Tibial artery (tissue), 4 donors: ENCODE results near the gene FBXO21.
"Not testable (repeated sequence)": the region's sequence is repeated elsewhere in the genome, so short reads cannot be mapped to it uniquely, and the experiment has no call there.

ENCODE experiments used
- DNase-seq, 2 donors: peaks; one replicate each; pipeline ENCODE4 v3.0.0-alpha.2; 2019
- H3K27ac ChIP-seq, 2 donors: fragments of 200-600 bp; sonication (generic) in 1 of 2; 1 replicate in 1 of 2; 2 replicates in 1 of 2; pipeline ENCODE4 v1.5.1; 2018 to 2019; ENCODE audit warnings: mild to moderate bottlenecking in 1 of 2
- H3K27me3 ChIP-seq, 2 donors: fragments of 200-600 bp; sonication (generic) in 1 of 2; one replicate each; pipeline versions ENCODE4 v1.5.1 to v1.6.0; 2016 to 2019
- H3K36me3 ChIP-seq, 3 donors: fragments of 200-600 bp; sonication (generic) in 2 of 3; one replicate each; pipeline ENCODE4 v1.5.1; 2016 to 2019; ENCODE audit warnings: mild to moderate bottlenecking in 2 of 3
- H3K4me1 ChIP-seq, 4 donors: fragments of 200-600 bp; sonication (generic) in 2 of 4; 1 replicate in 3 of 4; 2 replicates in 1 of 4; pipeline ENCODE4 v1.5.1; 2016 to 2019
- H3K4me3 ChIP-seq, 2 donors: fragments of 200-600 bp; sonication (generic) in 1 of 2; 1 replicate in 1 of 2; 2 replicates in 1 of 2; pipeline ENCODE4 v1.5.1; 2018 to 2019; ENCODE audit warnings: mild to moderate bottlenecking in 2 of 2
- H3K9me3 ChIP-seq, 3 donors: fragments of 200-600 bp; sonication (generic) in 1 of 3; one replicate each; pipeline ENCODE4 v1.5.1; 2016 to 2019
- intact Hi-C: fragments of 100-400 bp; cut with DNase I; formaldehyde crosslinking; loops from one replicate; pipeline ENCODE4 v1.15.0; 2023; ENCODE audit warnings: low total_unique reads
- TF ChIP-seq, protein P1 (sequence below), 2 experiments: fragments of 200-600 bp in 1 of 2; fragments of 450-650 bp in 1 of 2; IDR thresholded peaks; one replicate each; pipeline ENCODE4 v1.5.1; 2017 to 2019; ENCODE audit warnings: antibody characterized with exemption in 2 of 2, mild to moderate bottlenecking in 1 of 2, moderate library complexity in 1 of 2

FBXO21 gene

DNA sequence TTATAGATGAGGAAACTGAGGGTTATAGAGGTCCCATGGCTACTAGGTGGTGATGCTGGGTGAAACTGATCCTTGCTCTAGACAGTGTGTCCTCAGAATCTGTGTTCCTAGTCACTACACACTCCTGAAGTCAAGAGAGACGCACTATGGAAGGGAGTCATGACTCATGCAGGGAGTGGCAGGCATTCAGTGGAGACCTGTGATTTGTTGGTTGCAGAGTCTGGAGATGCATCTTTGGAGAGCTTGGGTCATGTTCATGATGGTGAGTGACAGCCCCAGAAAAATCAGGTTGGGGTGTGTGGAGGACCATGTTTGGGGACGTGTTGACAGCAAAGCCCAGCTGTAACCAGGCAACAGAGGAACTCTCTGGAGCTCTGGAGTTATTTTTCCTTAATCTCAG is 38.0 kb upstream of the FBXO21 start:
- no peak overlapping the region for H3K27ac ChIP-seq
- DNase-seq, result no peak
- H3K4me1 ChIP-seq, result no peaks in the 10 kb centered on the region
- TF ChIP-seq, protein P1, sequence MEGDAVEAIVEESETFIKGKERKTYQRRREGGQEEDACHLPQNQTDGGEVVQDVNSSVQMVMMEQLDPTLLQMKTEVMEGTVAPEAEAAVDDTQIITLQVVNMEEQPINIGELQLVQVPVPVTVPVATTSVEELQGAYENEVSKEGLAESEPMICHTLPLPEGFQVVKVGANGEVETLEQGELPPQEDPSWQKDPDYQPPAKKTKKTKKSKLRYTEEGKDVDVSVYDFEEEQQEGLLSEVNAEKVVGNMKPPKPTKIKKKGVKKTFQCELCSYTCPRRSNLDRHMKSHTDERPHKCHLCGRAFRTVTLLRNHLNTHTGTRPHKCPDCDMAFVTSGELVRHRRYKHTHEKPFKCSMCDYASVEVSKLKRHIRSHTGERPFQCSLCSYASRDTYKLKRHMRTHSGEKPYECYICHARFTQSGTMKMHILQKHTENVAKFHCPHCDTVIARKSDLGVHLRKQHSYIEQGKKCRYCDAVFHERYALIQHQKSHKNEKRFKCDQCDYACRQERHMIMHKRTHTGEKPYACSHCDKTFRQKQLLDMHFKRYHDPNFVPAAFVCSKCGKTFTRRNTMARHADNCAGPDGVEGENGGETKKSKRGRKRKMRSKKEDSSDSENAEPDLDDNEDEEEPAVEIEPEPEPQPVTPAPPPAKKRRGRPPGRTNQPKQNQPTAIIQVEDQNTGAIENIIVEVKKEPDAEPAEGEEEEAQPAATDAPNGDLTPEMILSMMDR (IDR thresholded peaks at IDR 0.05), result no peak
- intact Hi-C loops, result no loop called here
- H3K36me3 ChIP-seq, result no peaks in the 10 kb centered on the region
- no peaks in the 10 kb centered on the region for H3K9me3 ChIP-seq
- peaks cover 0 to 18% of the 10 kb centered on the region in 2 donors for H3K27me3 ChIP-seq
- no peak overlapping the region for H3K4me3 ChIP-seq

DNA sequence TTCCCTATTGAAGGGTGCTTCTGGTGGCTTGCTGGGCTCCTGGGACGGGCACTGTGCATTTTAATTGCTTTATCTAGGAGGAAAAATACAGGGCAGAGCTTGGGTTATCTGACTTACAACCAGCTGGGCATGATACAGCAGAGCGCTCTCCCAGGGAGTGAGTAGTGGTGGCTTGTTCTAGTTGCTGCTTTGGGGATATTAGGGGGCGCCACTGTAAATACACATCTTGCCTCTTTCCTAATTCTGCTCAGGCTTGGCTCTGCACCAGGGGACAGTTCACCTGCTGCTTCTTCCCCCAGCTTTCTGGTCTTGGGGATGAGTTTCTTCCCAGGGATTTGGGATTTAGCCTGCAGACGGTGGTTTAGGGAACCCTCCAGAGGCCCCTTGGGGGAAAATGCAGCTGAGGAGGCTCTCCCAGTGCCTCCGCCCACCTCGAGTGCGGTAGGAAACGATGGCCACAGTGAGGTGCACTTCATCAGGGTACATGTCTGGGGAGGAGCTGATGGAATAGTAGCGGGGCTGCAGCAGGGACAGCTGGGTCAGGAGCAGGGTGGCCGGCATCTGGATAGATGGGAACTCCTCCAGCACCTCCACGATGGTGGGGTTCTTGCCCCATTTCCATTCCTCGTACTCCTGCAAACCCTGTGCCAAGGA is 36.9 kb upstream of the FBXO21 start:
- TF ChIP-seq, protein P1 (IDR thresholded peaks at IDR 0.05), result no peak
- H3K4me3 ChIP-seq, result no peak overlapping the region
- H3K36me3 ChIP-seq, result no peaks in the 10 kb centered on the region
- no peak for DNase-seq
- H3K9me3 ChIP-seq, result no peaks in the 10 kb centered on the region
- H3K27ac ChIP-seq, result no peak overlapping the region
- intact Hi-C loops, result no loop called here
- peaks cover 0 to 16% of the 10 kb centered on the region in 2 donors for H3K27me3 ChIP-seq
- no peaks in the 10 kb centered on the region for H3K4me1 ChIP-seq

DNA sequence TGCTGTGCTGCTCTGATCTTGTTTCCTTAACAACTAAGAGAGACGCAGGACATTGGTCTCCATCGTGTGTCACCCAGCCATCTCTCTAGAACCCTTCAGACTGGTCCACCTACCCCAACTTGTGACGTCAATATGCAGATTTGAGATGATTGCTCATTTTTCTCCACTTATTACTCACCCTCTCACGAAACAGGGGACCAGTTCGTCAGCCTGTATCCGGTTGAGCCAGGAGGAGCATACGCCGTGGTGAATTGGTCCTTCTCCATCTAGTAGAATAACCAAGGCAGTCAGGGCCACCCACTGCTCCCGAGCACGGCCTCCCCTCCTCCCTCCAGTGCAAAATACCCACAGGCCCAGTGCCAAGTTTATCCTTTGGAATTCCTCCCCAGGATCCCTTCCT is 36.2 kb upstream of the FBXO21 start:
- intact Hi-C loops, result no loop called here
- H3K27ac ChIP-seq, result no peak overlapping the region
- H3K36me3 ChIP-seq, result no peaks in the 10 kb centered on the region
- no peak for DNase-seq
- no peaks in the 10 kb centered on the region for H3K9me3 ChIP-seq
- TF ChIP-seq, protein P1 (IDR thresholded peaks at IDR 0.05), result no peak
- H3K4me3 ChIP-seq, result no peak overlapping the region
- H3K27me3 ChIP-seq, result peaks cover 0 to 14% of the 10 kb centered on the region in 2 donors
- no peaks in the 10 kb centered on the region for H3K4me1 ChIP-seq

DNA sequence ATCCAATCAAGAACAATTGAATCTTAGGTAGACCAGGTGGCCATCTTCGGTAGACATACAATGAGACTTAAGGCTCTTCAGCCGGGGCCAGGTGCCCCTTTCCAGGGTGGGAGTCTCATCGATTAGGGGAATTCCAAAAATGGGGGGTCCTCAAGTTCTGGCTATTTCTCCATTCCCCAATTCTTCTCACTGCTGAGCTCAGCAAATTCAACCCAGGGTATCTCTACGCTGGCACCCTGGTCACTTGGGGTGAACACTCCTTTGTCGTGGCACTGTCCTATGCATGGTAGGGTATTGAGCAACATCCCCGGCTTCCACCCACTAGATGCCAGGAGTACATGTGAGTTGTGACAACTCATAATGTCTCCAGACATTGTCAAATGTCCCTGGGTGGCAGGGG is 34.9 kb upstream of the FBXO21 start:
- no peak for DNase-seq
- peaks cover 0 to 19% of the 10 kb centered on the region in 2 donors for H3K27me3 ChIP-seq
- H3K27ac ChIP-seq, result no peak overlapping the region
- no peak overlapping the region for H3K4me3 ChIP-seq
- no peaks in the 10 kb centered on the region for H3K9me3 ChIP-seq
- H3K36me3 ChIP-seq, result no peaks in the 10 kb centered on the region
- TF ChIP-seq, protein P1 (IDR thresholded peaks at IDR 0.05), result no peak
- H3K4me1 ChIP-seq, result no peaks in the 10 kb centered on the region
- intact Hi-C loops, result no loop called here

DNA sequence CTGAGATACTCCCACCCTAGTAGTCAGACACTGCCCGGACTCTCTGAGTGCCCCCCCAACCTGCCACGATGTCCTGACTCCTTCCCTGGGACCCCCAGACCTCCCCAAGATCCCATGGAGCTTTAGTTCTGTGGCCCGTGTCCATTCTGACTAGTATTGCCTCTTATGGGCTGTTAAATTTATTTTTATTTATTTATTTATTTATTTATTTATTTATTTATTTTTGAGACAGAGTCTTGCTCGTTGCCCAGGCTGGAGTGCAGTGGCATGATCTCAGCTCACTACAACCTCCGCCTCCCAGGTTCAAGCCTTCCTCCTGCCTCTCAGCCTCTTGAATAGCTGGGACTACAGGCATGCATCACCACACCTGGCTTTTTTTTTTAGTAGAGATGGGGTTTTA is 30.7 kb upstream of the FBXO21 start:
- H3K4me1 ChIP-seq, intact Hi-C loops, DNase-seq, H3K36me3 ChIP-seq, H3K9me3 ChIP-seq, H3K27ac ChIP-seq, H3K4me3 ChIP-seq: not testable (repeated sequence)
- H3K27me3 ChIP-seq, result peaks cover 0 to 40% of the 10 kb centered on the region in 2 donors

DNA sequence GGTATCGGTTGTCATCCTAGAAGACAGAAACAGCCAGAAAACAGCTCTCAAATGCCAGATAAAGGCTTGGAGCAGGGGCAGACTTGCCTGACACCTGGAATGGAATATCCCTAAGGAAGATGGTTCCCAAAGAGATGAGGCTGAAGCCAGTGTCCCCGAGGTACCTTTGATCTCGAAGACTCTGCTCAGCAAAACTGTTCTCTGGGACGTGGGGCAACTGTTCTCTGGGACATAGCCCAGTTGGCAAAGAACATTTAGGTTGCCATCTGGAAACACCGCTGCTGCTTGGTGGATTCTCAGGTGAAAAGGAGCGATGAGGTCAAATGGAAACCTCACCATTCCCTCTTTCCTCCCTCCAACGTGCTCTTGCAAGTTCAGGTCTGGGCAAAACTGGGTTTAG is 27.9 kb upstream of the FBXO21 start:
- Histone ChIP-seq H3K27ac (no peak overlapping the region), H3K9me3 (no peaks in the 10 kb centered on the region), H3K36me3 (no peaks in the 10 kb centered on the region), H3K4me3 (no peak overlapping the region), H3K27me3 (peaks cover 0 to 38% of the 10 kb centered on the region in 2 donors), H3K4me1 (no peaks in the 10 kb centered on the region)
- intact Hi-C loops, result no loop called here
- TF ChIP-seq, protein P1 (IDR thresholded peaks at IDR 0.05), result no peak
- DNase-seq, result no peak
